HS-5 (cell line): ENCODE data around the gene SGMS2.
A peak's percentile ranks its signal among the peaks of the same experiment; 100 is the strongest.

Experiments
- DNase-seq: peaks from one replicate; pipeline ENCODE4 v3.0.0-alpha.2; 2012; ENCODE audit warnings: low read depth

SGMS2 gene

DNA sequence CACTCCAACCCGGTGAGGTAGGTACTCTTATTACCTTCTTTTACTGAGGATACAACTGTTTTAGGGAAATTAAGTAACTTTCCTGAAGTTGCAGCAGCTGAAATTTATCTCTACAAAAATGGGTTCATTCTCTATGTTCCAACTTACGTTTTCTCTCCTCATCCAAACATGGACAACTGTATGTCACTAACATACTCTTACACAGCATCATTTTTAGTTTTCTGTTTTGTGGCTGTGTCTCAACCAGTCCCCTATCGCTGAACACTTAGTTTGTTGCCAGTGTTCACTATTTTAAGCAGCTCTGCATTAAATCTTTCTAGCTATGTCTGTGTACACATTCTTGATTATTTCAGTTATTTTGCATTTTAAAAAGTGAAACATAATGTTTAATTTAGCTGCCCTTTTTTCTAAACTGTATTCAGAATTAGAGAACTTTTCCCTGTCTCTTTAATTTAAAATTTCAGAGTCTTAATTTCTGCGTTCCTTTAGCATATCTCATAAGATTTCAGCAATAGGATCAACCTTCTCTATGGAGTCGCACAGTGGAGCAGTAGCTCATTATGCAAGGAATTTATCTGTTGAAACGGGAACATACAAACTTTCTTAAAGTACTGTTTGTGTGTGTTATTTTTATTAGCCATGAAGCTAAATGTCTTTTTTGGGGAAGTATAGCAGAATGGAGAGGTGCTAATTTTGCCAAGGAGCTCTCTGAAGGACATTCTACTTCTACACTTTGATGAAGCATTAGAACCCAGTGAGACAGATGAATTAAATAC lies 3.8 kb downstream of the SGMS2 start:
- DNase-seq, result no peak

DNA sequence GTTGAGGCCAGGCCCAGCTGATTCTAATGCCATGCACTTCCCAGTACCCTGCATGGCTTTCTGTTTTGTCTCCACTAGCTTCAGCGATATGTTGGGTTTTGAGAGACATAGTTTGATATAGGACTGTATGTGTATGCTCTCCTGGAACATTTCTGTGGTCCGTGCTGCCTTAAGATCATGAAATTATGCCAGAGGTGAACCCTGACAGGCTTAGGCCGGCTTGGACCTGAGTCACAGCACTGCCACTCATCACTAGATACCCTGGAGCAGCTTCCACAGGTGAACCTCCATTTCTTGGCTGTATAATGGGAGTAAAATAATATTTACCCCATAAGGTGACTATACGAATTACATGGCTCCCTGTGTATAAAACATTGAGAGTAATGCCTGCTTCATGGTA lies 6.4 kb downstream of the SGMS2 start:
- no peak for DNase-seq

DNA sequence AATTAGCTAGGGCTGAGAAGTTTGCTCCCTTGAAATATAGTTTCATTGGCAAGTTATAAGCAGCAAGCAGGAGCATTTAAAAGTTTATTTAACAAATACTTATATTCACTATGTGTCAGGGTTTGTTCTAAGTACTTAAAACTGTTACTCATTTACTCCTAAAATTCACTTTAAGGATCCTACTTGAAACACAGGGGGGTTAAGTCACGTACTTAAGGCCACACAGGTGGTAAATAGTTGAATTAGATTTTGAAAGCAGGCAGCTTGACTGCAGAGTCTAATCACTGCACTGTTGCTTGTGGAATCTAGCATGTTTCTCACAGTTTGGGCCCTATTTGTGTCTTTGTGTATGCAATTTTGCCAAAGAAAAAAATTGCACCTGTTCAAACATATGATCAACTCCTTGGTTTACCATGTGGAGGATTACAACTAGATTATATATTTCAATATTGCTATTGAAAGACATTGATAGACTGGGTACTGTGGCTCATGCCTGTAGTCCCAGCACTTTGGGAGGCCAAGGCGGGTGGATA lies 7.6 kb downstream of the SGMS2 start:
- DNase-seq, result no peak

DNA sequence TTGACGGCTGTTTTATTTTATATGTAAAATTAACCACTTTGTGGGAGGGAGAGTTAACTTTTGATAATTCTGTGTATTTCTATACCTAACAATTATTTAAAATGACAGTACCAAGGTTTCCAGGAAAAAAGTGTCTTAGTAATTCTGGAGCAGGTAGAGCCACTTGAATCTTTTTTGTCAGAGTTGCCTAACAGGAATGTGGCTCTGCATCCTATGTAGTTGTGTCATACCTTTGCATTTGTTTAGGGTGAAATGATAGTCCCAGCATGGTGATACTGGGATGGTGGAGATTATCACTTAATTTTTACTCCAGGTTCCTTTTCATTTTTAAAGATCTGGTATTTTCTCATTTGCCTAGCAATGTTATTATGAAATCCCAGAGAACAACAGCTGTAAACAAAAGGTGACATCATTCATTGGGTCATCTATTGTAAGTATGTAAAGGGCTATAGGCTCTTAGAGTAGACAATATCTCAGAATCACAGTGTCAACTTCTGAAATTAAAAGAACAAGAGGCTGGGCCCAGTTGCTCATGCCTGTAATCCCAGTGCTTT lies 9.6 kb downstream of the SGMS2 start:
- no peak for DNase-seq

DNA sequence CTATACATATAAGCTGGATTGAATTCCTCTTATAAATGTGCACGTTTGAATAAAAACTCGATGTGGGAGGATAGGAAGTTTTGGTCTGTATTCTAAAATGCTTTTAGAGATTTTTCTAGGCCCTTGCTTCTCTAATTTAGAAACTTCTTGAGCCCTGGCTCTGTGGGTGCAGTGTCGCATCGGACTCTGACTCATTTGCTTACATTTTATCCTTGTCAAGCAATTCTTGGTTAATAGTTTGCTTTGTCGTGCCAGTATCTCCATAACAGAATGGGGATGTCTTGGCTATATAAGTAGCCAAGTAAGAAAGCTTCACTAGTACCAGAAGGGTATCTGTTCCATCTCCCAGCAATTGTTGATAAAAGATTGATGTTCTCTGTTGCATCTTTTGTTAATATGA lies 10.7 kb downstream of the SGMS2 start:
- DNase-seq, result no peak

- no peak for DNase-seq
Observed at GRCh38 chr4:107837317-107837716, 12.6 kb downstream of the SGMS2 start.

DNA sequence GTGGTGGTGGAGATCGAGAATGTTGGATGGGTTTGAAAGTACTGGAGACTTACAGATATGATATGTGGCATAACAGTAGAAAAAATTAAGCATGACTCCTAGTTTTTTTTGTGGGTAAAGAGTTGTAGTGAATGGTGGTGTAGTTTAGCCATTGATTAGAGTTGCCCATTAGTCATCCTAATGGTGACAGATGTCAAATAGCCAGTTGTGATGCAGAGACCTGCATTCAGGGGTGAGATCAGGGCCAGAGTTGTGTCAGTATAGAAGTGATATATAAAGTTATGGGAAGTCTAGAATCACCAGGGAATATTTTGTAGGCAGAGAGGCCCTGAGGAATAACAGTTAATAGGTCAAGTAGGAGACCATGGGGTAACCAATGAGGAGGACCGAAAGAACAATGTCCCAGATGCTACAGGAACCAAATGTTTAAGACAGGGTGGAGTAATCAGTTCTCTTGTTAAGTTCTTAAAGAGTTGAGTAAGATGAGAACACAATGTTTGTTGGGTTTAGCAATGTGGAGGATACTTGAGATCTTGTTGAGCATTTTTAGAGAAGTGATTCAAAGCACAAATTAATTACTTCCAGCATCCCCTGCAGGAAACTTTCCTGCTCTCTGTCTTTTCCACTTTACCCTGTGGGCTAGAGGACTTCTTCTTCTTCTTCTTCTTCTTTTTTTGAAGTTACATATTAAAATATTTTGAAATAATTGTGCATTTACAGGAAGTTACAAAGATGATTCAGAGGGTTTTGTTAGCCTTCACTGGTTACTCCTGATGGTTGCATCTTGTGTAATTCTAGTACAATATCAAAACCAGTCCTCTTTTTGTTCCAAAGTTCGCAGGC lies 13.3 kb downstream of the SGMS2 start:
- no peak for DNase-seq

DNA sequence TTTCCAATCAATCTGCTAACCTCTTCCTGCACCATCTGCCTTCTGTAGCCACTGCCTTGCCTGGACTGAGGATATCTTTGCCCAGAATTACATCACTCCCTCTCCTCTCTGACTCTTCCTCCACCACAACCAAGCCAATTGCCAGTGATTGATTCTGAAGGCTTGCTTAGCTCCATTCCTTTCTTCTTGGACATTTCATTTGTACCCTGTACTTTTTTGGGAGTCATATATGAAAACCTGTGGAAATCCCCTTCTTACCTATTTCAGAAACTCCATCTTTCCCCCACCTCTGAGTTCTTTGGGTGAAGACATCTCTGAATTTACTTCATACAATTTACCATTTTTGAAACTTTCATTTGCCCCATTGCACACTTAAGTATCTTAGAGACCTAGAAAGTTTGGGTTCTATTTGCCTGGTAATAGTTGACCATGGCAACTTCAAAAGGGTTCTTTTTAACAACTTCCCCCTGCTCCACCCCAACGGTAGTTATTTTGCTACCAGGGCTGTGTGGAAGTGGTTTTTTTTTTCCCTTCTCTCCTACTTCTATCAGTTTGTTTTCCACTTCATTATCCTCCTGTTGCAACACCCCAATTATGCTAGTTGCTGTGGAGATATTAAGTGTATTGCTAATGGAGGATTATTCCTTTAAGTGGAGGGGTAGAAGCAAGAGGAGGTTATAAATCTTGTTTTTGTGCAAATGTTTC lies 14.3 kb downstream of the SGMS2 start:
- no peak for DNase-seq

DNA sequence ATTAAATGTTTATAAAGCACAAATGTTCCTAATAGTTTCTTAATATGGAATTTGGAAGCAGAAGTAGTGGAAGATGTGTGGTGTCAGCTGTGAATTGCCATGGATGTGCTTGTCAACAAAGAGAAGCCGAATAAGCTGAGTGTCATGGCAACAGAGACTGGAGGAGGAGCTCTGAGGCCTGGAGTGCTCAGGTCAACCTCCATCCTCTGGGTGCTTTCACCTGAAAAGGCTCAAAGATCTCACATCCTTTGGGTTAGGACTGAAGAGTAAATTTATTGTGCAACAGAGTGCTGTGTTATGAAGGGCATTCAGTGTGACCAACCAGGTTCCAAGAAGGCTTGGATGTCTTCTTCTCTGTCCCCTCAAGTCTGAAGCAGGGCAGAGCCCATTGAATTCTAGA lies 18.7 kb downstream of the SGMS2 start:
- no peak for DNase-seq

GRCh38 chr4:107845681-107846080 lies 20.9 kb downstream of the SGMS2 start:
- no peak for DNase-seq

DNA sequence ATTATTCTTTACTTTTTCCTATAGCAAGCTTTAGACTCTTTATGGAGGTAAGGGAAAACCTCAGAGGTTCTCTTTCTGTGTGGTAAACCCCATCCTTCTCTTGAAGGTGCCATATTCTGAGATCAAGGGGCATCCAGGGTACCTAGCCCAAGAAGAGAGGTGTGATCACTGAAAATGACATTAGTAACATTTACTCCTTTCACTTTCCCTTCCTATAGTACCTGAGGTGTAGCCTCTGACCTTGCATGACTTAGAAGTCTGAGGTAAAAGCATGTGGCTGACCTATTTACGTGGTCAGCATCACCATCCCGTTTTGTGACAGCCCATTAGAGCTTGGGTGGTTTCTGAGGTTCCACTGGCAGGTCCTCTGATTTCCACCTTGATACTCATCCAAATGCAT lies 25.7 kb downstream of the SGMS2 start:
- DNase-seq, result no peak

GRCh38 chr4:107853444-107854355 lies 29.0 kb downstream of the SGMS2 start:
- DNase-seq, result peak; percentile 28

DNA sequence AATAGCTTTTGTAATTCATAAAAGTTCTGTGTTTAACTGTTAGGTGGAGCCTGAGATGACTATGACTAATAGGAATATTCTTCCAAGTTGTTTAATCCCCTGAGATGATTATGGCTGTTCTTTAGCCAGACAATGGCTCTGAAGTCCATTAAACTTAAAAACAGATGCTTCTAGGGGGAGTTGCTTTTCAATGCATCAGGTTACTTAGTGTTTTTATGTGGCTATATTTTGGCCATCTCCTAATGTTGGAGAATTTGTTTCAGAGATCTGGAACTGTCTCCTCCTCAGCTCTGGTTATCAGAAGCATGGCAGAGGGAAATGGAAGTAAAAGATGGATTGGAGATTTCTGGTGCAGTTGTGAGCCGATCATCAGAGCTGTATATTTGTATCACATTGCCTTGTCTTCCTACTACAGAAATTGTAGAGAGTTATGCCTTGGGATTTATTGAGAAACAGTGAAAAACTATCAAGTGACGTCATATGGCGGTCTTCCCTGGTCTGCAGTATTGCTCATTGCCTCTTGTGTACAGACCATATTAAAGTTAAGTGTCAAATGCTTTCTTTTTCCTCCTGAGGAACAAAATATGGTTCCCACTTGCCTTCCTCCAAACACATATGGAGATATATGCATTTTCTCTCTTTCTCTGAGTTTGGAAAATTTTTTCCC lies 29.8 kb downstream of the SGMS2 start:
- DNase-seq, result peak; percentile 39

DNA sequence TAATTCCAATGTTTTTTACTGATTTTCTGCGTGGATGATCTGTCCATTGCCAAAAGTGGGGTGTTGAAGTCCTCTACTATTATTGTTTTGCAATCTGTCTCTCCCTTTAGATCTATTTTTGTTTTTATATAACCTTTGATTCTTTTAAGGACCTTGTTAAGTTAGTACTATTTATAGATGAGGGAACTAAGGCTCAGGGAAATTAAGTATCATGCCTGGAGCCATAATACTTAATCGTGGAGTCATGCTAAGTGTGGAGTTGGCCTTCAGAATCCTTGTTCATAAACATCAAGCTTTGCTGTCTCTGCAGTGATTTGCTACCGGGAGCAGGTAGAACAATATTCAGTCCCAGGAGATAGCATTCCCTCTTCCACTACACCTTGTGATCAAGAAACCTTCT lies 31.0 kb downstream of the SGMS2 start:
- DNase-seq, result no peak

GRCh38 chr4:107856901-107857300 lies 32.2 kb downstream of the SGMS2 start:
- no peak for DNase-seq

DNA sequence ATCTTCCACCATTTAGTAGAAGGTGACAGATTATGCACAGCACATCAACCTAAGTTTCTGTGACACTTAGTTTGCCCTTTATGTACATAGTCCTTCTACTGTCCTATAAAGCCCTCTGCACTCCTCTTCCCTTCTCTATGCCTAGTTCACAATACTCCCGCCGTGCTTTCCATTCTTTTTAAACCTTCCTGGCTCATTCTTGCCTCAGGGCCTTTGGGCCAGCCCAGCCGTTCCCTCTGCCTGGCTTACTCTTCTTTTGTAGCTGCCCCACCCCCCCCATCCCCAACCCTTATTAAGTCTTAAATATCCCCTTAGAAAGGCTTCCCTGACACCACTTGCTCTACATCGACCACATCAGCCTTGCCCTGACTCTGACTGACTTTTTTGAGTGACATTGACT lies 33.0 kb downstream of the SGMS2 start:
- DNase-seq, result no peak

DNA sequence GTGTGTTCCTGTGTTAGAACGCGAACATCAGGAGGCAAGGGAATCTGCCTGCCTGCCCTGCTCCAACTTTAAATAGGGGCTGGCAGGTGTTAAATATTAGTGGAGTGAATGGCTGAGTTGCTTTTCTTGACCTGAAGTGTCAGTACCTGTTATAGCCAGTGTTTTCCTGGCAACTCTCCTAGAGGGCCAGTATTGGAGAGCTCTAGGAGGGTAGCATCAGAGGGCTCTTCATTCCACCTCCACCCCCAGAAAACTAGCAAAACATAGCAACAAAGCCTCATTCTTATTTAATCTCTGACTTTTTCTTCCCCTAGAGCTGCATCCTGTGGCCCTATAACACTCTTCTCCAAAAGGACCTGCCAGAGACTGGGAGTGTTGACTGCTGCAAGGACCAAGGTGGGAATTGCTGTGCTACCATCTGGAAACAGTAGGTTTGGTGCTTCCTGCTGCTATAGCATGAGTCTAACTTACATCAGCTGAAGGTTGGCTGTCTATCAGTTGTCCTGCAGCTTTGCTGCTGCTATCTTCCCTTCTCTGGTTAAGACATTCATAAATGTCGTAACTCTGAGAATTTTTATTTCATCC lies 33.5 kb downstream of the SGMS2 start:
- DNase-seq, result no peak

DNA sequence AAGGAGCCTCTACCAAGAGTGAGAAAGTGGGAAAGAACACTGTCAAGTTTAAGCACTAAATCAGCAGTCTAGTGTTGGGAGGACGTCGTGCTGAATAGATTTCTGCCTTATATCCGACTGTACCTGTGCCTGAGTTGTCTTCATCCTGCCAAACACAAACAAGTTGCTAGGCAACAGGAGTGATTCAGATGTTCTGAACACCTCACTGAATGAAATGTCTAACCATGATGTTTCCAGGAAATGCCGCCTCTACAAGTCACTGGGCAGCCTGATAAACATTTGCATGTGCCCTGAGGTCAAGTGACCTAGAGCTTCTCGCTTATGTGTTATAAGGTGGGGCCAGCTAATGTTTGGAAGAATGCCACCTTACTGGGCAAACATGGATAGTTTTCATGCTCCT lies 37.9 kb downstream of the SGMS2 start:
- peak; percentile 40 for DNase-seq

DNA sequence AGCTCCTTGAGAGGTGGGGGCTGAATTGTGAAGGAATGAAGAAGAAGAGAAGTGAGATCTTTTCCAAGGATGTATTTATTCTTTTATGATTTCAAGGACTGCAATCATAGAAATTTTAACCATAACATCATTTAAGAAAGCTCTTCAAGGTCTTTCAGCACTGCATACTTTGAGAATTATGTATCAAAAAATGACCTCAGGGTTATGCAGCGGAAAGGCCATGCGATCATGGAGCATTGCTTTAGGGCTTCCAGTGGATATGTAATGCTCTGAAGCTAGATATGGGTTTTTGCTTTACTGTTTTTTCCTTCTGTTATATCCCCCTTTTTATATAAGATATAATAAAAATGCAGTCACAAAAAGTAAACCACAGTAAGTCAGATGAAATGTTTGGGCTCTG lies 38.7 kb downstream of the SGMS2 start:
- no peak for DNase-seq

- DNase-seq, result no peak
Observed at GRCh38 chr4:107863850-107864371, 39.2 kb downstream of the SGMS2 start.
